GM20431 (cell line): ENCODE results near the gene DTX2.
"Not testable (repeated sequence)": the region's sequence is repeated elsewhere in the genome, so short reads cannot be mapped to it uniquely, and the experiment has no call there.

Experiments
- in situ Hi-C: fragments of 300-500 bp; cut with MseI, MboI; formaldehyde crosslinking; loops from one replicate; pipeline ENCODE4 v1.15.0; 2020; ENCODE audit warnings: low sequenced_read_pairs; ENCODE audit not compliant: unreplicated experiment

DTX2 gene

GRCh38 chr7:76461464-76462101 is at the start of gene DTX2:
DTX2 (plus strand) TSS chr7:76461709; CDS start chr7:76480510, 18,801 bp downstream.
- in situ Hi-C loops: not testable (repeated sequence)

GRCh38 chr7:76412249-76412648 is 49.3 kb upstream of the DTX2 start:
- in situ Hi-C loops: no loop called here

DNA sequence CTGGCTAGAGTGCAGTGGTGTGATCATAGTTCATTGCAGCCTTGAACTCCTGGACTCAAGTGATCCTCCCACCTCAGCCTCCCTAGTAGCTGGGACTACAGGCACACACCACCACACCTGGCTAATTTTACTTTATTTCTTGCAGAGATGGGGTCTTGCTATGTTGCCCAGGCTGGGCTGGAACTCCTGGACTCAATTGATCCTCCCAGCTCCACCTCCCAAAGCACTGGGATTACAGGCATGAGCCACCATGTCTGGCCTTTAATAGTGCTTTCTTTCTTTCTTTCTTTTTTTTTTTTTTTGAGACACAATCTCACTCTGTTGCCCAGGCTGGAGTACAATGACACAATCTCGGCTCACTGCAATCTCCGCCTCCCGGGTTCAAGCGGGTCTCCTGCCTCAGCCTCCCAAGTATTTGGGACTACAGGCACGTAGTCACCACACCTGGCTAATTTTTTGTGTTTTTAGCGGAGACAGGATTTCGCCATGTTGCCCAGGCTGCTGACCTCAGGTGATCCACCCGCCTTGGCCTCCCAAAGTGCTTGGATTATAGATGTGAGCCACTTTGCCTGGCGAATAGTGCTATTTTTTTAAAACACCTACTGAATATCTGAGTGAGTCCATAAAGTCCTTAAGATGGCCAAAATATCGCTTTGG is 43.7 kb upstream of the DTX2 start:
- in situ Hi-C loops: not testable (repeated sequence)

- in situ Hi-C loops: not testable (repeated sequence)
Observed at GRCh38 chr7:76421097-76421496, 40.4 kb upstream of the DTX2 start.

DNA sequence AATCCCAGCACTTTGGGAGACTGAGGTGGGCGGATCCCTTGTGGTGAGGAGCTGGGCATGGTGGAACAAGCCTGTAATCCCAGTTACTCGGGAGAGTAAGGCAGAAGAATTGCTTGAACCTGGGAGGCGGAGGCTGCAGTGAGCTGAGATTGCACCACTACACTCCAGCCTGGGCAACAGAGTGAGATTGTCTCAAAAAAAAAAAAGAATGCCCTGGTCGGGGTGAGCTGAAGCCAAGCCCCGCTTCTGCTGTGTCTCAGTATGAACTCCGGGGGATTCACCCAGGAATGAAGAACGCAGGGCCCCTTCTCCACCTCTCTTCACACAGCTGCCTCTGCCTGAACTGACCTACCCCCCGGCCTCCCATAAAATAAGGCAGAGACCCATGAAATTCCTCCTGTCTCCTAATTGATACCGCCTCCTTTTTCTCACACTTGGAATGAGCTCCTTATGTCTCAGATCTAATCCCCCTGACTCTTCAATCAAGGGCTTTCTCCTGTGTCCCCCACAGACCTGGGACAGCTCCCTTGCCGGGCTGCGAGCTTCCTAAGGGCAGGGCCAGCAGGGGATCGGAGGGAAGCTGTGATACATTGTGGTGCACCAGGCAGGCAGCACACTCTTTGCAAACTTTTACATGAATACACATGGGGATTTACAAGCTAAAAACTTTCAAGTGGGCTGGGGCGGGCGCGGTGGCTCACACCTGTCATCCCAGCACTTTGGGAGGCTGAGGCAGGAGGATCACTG is 37.7 kb upstream of the DTX2 start:
- in situ Hi-C loops: no loop called here

DNA sequence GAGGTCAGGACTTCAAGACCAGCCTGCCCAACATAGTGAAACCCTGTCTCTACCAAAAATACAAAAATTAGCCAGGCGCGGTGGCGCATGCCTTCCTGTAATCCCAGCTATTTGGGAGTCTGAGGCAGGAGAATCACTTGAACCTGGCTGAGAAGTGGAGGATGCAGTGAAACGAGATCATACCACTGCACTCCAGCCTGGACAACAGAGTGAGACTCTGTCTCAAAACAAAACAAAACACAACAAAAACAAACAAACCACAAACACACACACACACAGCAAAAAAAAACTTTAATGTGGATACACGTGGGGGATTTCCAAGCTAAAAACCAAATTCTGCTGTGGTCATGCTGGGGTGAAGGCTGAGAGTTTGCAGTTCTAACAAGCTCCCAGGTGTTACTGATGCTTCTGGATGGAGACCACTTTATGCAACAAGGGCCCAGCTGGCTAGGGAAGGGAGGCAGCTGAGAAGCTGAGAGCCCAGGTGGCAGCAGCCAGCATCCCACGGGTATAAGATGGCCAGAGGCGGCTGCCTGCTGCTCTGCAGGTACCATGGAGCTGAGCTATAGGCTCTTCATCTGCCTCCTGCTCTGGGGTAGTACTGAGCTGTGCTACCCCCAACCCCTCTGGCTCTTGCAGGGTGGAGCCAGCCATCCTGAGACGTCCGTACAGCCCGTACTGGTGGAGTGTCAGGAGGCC is 36.9 kb upstream of the DTX2 start, which contains the start of gene ZP3:
TSS of gene ZP3 (plus strand) at position 538 of the 699 bp plus-strand sequence. CDS start at position 553, 15 bp downstream.
- in situ Hi-C loops: no loop called here

GRCh38 chr7:76425156-76425555 is 36.4 kb upstream of the DTX2 start:
- in situ Hi-C loops: no loop called here

GRCh38 chr7:76425558-76425957 is 36.0 kb upstream of the DTX2 start:
- in situ Hi-C loops: not testable (repeated sequence)

DNA sequence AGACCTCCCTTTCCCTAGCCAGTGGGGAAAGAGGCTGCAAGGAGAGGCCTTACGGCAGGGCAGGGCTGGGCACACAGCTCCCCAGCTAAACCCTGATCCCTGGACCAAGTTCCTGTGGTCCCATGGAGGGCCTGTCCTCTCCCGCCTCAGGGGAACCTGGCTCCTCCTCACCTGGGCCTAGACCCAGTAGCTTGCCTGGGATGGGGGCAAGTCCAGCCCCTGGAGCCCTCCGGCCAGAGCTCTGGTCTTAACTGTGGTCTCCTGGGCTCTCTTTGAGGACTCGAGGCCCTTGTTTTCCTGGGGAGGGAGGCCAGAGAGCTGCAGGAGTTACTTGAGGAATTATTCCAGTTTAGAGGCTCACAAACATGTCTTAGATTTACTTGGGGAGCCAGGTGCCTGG is 35.3 kb upstream of the DTX2 start:
- in situ Hi-C loops: no loop called here

GRCh38 chr7:76427635-76428034 is 33.9 kb upstream of the DTX2 start:
- in situ Hi-C loops: no loop called here

DNA sequence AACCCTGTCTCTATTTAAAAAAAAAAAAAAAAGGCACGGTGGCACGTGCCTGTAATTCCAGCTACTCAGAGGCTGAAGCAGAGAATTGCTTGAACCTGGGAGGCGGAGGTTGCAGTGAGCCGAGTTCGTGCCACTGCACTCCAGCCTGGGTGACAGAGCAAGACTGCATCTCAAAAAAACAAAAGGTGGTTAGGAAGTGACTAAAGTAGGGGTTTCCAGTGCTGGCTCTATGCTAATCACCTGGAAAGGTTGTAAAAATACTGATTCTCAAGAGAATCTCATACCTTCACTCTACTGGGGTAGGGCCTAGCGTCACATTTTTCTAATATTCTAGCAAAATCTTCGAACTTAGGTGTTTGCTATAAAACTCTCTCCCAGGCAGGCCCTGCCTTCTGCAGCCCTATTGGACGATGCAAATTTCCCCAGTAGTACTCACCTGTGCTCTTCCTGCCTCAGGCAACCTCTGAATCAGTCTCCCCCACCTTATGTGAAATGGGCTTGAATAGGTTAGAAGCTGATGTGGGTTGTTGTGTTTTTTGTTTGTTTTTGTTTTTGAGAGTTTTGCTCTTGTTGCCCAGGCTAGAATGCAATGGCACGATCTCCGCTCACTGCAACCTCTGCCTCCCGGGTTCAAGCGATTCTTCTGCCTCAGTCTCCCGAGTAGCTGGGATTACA is 33.2 kb upstream of the DTX2 start:
- in situ Hi-C loops: no loop called here

DNA sequence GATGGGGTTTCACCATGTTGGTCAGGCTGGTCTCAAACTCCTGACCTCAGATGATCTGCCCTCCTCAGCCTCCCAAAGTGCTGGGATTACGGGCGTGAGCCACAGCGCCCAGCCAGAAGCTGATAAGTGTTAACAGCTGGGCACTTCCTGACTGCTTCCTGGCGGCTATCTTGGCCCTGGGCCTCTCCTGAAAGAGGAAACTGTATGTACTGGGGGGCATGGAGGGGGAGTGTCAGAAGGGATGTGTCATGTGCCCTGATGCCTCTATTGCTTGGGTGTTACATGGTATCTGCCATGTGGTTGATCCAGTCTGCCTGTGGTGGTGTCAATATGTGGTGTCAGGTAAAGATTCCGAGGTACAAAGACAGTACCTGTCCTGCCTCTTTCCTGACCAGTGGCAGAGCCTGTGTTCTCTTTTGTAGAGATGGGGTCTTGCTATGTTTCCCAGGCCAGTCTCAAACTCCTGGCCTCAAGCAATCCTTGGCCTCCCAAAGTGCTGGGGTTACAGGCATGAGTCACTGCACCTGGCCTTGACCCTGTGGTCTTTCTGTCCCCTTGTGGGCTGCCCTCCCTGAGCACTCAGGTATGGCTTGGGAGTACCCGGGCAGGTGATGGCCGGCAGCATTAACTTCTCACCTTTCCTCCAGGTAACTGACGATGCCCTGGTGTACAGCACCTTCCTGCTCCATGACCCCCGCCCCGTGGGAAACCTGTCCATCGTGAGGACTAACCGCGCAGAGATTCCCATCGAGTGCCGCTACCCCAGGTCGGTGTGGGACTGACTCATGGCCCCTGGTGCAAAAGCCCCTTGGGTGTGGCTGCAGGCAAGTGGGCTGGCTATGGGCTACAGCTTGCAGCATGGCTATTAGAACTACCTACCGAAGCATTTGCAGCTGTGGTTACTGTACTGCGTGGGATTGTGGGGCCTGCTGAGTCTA is 32.4 kb upstream of the DTX2 start:
- in situ Hi-C loops: no loop called here

DNA sequence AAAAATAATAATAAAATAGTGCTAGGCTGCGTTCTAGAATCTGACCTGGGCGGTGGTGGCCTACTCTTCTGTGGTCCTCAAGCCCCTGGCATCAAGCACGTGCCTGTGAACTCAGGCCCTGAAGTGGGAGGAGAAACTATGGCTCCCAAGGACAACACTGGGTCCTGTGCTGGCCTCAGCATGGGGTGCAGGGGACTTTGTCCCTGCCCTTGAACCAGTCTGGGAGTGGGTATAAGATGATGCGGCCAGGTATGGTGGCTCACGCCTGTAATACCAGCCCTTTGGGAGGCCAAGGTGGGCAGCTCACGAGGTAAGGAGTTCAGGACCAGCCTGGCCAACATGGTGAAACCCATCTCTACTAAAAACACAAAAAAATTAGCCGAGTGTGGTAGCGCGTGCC is 31.3 kb upstream of the DTX2 start:
- in situ Hi-C loops: no loop called here

DNA sequence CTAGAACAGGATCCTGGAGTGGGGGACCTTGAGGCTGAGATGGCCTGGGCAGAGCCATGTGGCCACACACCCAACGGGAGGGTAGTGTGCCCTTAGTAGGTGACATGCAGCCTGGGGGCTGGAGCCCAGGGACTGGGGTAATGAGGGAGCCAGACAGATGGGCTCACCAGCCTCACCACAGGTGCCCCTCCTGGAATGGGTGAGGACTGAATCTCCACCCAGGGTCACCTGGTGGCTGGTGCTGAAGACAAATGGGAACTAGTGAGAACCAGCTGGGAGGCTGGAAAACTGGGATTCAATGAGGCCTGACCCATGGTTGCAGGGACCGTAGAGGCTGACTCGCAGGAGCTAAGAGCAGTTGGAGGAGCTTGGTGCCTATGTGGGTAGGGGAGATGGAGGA is 30.7 kb upstream of the DTX2 start:
- in situ Hi-C loops: no loop called here

GRCh38 chr7:76437873-76438272 is 23.6 kb upstream of the DTX2 start:
- in situ Hi-C loops: not testable (repeated sequence)

DNA sequence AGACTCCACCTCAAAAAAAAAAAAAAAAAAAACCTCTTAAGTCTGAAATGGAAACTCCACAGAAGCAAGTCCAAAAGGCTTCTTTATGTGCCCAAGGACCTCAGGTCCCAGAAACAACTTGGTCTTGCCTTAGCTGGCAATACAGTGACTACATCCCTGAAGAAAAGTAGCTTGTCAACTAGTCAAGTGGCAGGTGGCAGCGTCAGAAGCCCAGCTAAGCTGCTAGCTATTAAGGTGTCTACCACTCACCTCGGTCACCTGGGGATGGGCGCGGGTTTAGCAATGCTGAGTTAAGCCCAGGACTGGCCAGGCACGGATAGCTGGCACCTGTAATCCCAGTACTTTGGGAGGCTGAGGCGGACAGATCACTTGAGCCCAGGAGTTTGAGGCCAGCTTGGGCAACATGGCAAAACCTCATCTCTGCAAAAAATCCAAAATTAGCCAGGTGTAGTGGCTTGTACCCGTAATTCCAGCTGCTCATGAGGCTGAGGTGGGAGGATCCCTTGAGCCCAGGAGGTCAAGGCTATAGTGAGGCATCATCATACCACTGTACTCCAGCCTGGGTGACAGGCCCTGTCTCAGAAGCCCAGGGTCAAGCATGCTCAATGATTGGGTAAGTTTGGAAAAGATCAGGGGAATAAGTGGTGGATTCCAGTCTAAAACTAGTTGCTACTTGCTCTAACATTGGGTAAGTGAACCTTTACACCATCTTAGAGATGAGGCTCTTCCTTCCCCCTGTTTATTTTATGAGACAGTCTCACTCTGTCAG is 22.2 kb upstream of the DTX2 start:
- in situ Hi-C loops: not testable (repeated sequence)

- in situ Hi-C loops: not testable (repeated sequence)
Observed at GRCh38 chr7:76440404-76440803, 21.1 kb upstream of the DTX2 start.

DNA sequence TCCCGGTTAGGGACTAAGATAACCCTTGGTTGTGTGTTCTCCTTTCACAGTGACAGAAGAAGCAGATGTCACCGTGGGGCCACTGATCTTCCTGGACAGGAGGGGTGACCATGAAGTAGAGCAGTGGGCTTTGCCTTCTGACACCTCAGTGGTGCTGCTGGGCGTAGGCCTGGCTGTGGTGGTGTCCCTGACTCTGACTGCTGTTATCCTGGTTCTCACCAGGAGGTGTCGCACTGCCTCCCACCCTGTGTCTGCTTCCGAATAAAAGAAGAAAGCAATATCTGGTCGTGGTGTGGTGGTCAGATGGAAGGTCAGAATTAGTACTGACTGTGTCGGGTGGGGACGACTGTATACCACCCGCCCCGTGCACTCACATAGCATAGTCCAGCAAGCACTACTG is 19.7 kb upstream of the DTX2 start:
- in situ Hi-C loops: not testable (repeated sequence)
